ENCODE results near the gene TMEM154.

- TF ChIP-seq CTCF (IDR thresholded peaks at IDR 0.05; ENCODE audit: low read length) (no peak), EZH2 (IDR thresholded peaks at IDR 0.05; ENCODE audit: borderline replicate concordance, low read length) (no peak)
Observed at GRCh38 chr4:152665691-152666395, 14.0 kb downstream of the TMEM154 start.

Data from OCI-LY1 (cell line).